GM19468 (cell line): ENCODE results near the gene PAAF1.
"Not testable (repeated sequence)": the region's sequence is repeated elsewhere in the genome, so short reads cannot be mapped to it uniquely, and the experiment has no call there.

ENCODE experiments used
- ATAC-seq: cut with Tn5 transposase; IDR thresholded peaks from one replicate; pipeline ENCODE4 v1.9.1; 2021; ENCODE audit warnings: mild to moderate bottlenecking, moderate library complexity, moderate number of reproducible peaks; ENCODE audit not compliant: unreplicated experiment; ENCODE audit errors: extremely low read depth

PAAF1 gene

GRCh38 chr11:73880449-73880848, 3.6 kb downstream of the PAAF1 start:
- ATAC-seq = not testable (repeated sequence)

- no peak for ATAC-seq
Measured at GRCh38 chr11:73883856-73884255, 7.1 kb downstream of the PAAF1 start.

- ATAC-seq = no peak
Measured at GRCh38 chr11:73888244-73888643, 11.4 kb downstream of the PAAF1 start.

- no peak for ATAC-seq
Measured at GRCh38 chr11:73889019-73889418, 12.2 kb downstream of the PAAF1 start.

- ATAC-seq = no peak
Measured at GRCh38 chr11:73889536-73889935, 12.7 kb downstream of the PAAF1 start.

- ATAC-seq = no peak
Measured at GRCh38 chr11:73893041-73893440, 16.2 kb downstream of the PAAF1 start.

- ATAC-seq = no peak
Measured at GRCh38 chr11:73894725-73895335, 18.0 kb downstream of the PAAF1 start.

- no peak for ATAC-seq
Measured at GRCh38 chr11:73902303-73902702, 25.5 kb downstream of the PAAF1 start.

GRCh38 chr11:73907191-73907590, 30.4 kb downstream of the PAAF1 start:
- ATAC-seq = no peak

- ATAC-seq = no peak
Measured at GRCh38 chr11:73912026-73912425, 35.2 kb downstream of the PAAF1 start.

- no peak for ATAC-seq
Measured at GRCh38 chr11:73913472-73913871, 36.7 kb downstream of the PAAF1 start.

- ATAC-seq = no peak
Measured at GRCh38 chr11:73914284-73914683, 37.5 kb downstream of the PAAF1 start.

- ATAC-seq = no peak
Measured at GRCh38 chr11:73916435-73916834, 39.6 kb downstream of the PAAF1 start.

GRCh38 chr11:73921180-73921579, 44.4 kb downstream of the PAAF1 start:
- no peak for ATAC-seq

GRCh38 chr11:73929388-73929787, 52.6 kb downstream of the PAAF1 start:
- ATAC-seq = no peak

- no peak for ATAC-seq
Measured at GRCh38 chr11:73931039-73931645, 54.3 kb downstream of the PAAF1 start.

- no peak for ATAC-seq
Measured at GRCh38 chr11:73931951-73932350, 55.2 kb downstream of the PAAF1 start.

GRCh38 chr11:73932781-73933180, 56.0 kb downstream of the PAAF1 start:
- ATAC-seq = no peak

- not testable (repeated sequence) for ATAC-seq
Measured at GRCh38 chr11:73936047-73936446, 59.2 kb downstream of the PAAF1 start.

- no peak for ATAC-seq
Measured at GRCh38 chr11:73939096-73939495, 62.3 kb downstream of the PAAF1 start.

- no peak for ATAC-seq
Measured at GRCh38 chr11:73940801-73941570, 64.2 kb downstream of the PAAF1 start.
